NCI-H2227 (cell line): ENCODE data around the gene SLC1A5.
A peak's percentile ranks its signal among the peaks of the same experiment; 100 is the strongest.
"Not testable (repeated sequence)": the region's sequence is repeated elsewhere in the genome, so short reads cannot be mapped to it uniquely, and the experiment has no call there.

ENCODE experiments used
- DNase-seq: peaks from one replicate; lab custom pipeline; 2025; ENCODE audit not compliant: unreplicated experiment; lab: John Stamatoyannopoulos, UW

Gene SLC1A5

DNA sequence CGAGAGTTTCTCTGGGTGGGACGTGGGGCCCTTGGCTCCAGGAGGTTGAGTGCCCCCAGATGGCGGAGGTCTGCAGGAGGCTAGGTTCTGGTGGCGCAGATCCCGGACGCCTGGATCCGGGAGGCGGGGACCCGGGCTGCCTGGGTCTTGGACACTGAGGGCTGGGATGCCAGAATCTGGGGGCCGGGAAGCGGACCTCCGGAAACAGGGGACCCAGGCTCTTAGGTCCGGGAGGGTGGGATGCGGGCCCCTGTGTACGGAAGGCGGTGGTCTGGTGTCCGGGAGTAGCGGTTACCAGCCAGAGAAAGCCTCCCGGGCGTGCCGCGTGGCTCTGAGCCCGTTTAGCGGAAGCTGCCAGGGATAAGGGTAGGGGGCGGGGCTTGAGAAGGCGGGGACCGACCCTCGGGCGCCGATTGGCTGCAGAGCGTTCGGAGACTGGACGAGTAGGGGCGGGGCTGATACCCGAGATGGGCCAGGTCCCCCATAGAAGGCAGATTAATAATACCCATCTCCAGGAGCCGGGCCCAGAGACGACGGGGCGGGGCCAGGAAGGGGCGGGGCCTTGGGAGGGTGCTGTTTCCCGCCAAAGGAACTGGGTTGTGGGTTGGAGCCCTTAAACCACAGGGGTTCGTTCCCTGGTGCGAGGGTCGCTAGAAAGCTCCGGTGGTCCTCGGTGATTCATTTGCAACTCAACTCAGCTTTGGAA lies at the start of gene SLC1A5:
TSS of gene SLC1A5 (minus strand) at position 333 of the 706 bp plus-strand sequence. CDS start 629 bp downstream, outside the sequence.
- peak; percentile 94 for DNase-seq

DNA sequence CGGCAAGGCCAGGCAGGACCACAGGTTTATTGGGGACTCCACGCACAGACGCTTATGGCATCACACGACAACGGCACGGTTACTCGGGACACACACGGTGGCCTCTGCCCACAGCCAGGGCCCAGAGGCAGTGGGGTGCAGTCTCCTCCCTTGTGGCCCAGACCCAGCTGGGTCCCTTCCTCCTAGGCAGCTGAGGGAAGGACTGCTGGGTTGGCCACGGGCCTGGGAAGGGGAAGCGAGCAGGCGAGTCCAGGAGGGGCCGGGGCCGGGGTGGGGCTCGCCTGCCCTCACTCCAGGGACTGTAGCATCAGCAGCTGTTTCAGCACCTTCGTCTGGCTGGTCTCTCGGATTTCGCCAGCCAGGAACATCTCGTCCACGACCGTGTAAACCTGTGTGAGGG lies 49.8 kb upstream of the SLC1A5 start:
- no peak for DNase-seq

DNA sequence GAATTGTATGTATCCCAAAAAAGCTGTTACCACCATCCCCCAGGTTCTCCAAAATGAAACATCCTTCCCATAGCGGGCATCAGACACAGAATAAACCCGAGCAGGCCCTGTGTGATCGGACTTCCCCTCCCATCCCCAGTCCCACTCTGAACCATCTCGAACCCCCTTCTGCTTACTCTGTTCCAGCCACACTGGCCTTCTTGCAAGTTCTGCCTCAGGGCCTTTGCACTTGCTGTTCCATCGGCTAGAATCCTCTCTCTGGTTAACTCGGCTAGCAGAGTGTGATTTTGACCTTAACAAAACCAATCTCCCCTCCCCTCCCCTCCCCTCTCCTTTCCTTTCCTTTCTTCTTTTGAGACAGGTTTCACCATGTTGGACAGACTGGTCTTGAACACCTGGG lies 46.6 kb upstream of the SLC1A5 start:
- DNase-seq: no peak

DNA sequence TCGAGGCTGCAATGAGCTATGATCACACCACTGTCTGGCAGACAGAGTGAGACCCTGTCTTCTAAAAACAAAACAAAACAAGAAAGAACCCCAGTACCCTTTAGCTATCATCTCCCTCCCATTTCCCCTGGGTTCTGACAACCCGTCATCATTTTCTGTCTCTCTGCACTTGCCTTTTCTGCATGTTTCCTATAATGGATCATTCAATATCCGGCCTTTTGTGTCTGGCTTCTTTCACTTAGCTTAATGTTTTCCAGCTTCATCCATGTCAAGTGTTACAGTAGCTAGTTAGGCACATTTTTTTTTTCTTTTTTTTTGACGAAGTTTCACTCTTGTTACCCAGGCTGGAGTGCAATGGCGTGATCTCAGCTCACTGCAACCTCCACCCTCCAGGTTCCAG lies 45.7 kb upstream of the SLC1A5 start:
- DNase-seq: no peak

DNA sequence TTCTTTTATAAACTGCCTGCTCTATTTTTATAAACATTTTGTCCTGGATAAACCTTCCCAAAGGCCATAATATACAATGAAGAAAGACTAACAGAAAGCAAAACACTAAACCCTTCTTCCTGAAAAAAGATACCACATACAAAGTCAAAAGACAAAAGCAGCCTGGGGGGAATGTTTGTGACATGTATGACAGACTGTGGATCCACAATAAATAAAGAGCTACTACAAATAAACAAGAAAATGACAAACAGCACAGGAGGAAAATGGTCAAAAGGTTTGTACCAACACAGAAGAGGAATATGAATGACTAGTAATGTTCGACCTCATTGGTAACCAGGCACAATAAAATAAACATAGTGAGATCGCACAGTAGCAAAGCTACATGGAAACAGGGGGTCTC lies 42.5 kb upstream of the SLC1A5 start:
- no peak for DNase-seq

DNA sequence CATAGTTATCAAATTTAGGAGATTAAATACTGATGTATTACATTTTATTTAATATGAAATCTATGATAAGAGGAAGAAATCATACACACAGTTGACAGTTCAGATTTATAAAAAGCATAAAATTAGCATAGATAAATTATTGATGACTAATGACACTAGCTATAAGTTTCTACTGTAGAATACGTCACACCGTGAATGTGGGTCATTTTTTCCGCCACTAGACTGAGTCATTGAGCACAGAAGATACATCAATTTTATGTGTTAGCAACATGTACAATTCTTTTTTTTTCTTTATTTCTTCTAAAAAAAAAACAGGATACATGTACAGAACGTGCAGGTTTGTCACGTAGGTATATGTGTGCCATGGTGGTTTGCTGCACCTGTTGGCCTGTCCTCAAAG lies 40.1 kb upstream of the SLC1A5 start:
- DNase-seq: no peak

DNA sequence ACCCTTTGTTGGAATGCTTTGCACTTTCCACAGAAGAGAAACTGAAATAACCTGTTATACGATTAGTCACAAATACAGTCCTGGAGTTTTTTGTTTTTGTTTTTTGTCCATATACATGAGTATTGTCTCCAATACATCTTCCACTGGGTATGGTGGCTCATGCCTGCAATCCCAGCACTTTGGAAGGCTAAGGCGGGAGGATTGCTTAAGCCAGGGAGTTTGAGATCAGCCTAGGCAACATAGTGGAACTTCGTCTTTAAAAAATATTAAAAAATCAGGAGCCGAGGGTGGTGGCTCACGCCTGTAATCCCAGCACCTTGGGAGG lies 37.3 kb upstream of the SLC1A5 start:
- DNase-seq: no peak

DNA sequence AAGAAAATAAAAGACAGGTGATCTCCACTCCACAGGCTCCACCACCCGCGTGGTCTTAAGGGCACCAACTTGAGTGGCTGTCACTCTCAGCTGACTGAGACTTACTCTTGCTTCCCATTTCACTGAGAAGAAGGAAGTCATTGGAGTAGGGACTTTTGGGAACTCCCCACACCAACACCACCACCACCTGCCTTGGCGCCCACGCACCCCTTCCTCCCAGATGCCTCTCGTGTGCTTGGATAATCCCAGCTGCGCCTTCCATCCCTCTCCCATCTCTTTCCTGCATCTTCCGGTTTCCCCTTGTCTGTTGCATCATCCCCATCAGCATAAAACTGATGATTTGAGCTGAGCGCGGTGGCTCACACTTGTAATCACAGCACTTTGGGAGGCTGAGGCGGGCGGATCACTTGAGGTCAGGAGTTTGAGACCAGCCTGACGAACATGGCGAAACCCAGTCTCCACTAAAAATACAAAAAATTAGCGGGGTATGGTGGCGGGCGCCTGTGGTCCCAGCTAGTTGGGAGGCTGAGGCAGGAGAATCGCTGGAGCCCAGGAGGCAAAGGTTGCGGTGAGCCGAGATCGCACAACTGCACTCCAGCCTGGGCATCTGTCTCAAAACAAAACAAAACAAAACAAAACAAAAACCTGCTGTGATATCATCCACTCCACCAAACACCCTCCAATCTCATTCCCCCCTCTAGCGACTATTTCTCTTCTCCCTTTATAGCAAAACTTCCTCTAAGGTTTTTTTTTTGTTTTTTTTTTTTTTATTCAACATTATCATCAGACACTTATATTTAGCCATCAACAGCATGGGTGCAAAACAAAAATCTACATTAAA lies 36.7 kb upstream of the SLC1A5 start:
- no peak for DNase-seq

DNA sequence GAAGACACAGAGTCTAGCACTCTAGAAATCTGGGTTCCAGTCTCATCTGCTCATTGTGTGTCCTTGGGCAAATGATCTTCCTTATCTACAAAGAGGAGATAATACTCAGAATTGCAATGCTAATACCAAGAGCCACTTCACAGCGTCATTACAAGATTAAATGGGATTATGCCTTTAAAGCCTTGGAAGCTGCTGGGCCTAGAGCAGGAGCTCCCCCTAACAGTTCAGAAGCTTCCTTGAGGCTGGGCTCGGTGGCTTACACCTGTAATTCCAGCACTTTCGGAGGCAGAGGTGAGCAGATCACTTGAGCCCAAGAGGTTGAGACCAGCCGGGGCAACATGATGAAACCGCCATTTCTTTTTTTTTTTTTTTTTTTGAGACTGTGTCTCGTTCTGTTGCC lies 34.7 kb upstream of the SLC1A5 start:
- no peak for DNase-seq

DNA sequence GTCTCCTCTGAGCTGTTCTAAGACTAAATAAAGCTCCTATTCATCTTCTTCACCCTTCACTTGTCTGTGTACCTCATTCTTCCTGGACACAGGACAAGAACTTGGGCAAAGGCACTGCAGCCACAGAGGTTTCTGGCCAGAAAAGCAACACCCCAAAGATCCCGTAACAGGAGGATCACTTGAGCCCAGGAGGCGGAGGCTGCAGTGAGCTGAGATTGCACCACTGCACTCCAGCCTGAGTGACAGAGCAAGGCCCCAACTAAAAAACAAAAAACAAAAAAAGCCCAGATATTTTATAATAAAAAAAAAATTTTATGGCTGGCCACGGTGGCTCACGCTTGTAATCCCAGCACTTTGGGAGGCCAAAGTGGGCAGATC lies 34.0 kb upstream of the SLC1A5 start:
- DNase-seq: not testable (repeated sequence)

DNA sequence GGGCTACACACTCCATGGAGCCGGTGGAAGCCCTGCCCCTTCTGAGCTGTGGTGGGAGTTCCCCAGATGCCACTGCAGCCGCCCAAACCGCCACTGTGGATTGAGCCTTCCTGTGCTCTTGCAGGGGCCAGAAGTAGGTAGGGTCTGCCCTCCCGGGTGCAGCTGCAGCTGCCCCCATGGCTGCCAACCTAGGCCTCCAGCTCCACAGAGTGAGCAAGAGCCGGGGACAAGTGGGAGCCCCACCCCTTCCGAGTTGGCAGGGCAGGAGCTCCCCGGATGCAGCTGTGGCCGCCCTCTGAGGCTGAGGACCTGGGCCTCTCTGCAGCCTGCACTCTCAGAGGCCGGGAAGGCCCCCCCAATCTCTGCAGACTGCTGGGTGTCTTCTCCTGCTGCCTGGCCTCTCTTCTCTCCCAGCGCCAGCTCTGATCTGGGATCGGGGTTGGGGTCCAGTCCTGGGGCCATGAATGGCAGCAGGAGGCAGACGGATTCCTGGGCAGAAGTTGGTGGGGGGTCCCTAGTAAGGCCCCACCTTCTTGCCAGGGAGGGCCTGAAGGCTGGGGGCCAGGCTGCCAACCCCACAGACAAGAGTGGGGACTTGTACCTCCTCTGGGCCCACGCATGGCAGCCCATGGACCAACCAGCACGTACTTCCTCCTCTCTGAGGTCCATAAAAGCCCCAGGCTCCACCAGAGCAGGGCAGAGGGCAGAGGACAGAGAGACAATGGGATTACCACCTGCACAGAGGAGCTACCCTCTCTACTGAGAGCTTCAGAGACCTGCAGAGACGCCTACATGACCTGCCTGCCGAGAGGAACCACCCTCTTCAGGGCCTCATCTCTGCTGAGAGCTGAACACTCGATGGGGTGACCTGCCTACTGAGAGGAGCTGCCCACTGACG lies 33.4 kb upstream of the SLC1A5 start:
- no peak for DNase-seq

DNA sequence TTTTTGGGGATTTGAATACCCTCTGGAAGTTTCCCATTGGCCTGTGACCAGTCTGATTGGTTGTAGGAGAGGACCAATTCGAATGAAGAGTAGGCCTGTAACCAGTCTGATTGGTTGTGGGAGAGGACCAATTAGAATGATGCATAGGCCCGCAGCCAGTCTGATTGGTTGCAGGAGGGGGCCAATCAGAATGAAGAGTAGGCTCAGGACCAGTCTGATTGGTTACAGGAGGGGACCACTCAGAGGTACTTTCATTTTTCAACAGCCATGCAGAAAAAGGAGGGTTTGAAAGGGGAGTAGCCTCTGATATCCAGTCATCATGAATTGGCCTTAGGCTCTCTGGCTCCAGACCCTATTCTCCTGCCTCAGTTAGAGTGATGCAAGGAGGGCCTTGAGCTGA lies 30.4 kb upstream of the SLC1A5 start:
- DNase-seq: no peak

DNA sequence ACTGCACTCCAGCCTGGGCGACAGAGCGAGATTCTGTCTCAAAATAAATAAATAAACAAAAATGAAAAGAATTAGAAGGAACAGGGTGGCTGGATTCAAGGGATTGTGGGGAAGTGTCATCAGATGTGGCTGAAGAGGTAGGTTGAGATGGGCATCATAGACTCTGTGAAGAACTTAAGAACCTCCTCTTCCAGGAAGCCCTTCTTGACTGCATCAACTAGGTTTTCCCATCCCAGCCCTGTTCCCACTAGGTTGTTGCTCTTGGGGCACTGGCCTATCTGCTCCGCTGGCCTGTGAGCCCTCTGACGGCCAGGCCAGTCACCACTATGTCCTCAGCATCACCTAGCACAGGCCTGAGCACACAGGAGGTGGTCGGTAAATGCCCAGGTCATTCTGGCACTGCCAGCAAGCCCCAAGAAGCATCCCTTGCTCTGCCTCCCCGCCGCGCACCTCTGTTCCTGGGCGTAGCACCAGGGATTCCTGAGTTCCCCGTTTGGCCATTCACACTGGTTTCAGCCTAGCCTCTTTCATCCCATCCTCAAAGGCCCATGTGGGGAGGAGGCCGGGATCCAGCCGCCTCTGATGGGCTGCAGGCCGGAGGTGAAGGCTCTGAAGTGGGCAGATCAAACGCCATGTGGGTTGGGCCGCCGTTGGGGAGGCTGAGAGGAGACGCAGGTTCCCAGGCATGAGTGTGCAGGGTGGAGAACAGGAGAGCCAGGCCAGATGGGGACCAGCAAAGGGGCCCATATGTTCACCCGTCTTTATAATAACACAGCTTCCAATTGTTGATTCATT lies 27.6 kb upstream of the SLC1A5 start:
- no peak for DNase-seq

DNA sequence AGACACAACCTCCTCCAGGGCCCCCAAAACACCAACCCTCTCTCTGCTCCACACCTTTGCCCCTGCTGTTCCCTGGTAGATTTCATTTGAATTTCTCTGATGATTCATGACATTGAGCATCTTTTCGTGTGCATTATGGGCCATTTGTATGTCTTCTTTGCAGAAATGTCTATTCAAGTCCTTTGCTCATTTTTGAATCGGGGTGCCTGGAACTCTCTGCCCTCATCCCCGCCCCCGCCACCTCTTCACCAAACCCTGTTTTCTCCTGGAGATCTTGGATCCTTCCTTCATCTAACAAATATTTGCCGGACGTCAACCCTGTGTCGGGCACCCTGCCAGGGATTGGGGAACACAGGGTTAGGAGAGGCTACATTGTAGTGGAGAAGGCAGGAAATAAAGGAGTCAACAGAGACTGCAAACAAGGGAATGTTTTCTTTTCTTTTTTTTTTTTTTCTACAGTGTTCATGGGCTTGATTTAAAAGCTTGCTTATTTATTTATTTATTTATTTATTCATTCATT lies 25.5 kb upstream of the SLC1A5 start:
- DNase-seq: no peak

DNA sequence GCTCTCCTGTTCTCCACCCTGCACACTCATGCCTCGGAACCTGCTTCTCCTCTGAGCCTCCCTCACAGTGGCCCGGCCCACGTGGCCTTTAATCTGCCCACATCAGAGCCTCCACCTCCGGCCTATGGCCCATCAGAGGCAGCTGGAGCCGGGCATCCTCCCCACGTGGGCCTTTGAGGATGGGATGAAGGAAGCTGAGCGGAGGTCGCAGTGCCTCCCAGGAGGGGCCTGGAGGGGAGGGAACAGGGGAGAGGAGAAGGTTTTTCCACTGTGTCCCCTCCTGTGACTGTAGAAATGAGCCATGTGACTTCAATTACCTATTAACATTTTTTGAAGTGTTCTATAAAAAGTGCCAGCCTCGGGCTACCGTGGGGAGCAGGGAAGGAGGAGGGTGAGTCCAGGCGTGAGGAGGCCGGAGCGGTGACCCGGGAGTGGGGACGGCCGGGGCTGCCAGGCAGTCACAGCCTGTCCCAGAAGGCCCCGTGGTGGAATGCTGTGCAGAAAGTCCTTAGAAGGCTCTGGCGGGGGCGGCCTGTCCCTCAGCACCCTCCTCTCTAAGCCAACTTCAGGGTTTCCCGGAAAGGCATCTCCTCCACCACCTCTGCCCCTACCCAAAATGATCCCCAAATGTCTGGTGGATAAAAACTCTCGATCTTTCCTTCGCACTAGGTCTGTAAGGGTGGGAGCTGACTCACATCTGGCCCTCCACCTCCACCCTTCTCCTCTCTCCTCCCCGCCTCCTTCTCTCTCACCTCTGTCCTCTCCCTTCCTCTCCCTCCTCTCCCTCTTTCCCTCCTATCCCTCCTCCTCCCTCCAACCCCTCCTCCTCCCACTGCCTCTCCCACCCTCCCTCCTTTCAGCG lies 24.8 kb upstream of the SLC1A5 start:
- no peak for DNase-seq

DNA sequence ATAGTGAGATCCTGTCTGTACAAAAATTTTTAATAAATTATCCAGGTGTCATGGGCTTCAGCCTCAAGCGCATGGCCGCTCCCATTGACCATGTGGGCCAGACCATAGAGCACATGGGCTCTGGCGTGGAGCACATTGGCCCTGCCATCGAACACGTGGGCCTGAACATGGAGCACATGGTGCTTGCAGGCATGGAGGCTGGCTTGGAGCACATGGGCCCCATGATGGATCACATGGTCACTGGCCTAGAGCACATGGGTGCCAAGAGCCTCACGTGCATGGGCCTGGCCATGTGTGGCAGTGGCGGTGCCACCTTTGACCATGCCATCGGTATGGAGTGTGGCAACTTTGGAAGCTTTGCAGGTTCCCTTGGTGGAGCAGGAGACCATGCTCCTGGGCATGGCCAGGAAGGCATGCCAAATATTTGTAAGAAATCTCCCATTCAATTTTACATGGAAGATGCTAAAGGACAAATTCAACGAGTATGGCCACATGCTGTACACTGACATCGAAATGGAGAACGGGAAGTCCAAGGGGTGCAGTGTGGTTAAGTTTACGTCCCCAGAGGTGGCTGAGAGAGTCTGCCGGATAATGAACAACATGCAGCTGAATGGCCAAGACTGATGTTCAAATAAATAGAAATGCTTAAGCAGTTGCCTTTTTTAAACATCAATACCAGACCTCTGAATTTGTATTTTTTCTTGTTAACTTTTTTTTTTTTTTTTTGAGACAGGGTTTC lies 21.3 kb upstream of the SLC1A5 start:
- no peak for DNase-seq

DNA sequence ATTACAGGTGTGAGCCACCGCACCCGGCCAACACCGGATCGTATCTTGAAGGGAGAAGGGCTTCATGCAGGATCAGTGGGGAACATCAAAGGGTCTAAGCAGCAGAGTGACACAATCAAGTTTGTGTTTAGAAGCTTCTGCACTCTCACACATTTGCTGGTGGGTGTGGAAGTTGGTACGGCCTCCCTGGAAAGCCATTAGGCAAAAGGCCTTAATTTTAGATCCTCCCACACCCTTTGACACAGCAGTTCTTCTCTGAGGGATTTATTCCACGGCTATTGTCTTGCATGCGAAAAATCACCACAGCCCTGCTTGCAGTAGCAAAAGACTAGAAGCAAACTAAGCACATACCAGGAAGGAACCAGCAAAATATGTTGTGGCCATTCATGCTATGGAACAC lies 18.3 kb upstream of the SLC1A5 start:
- no peak for DNase-seq

DNA sequence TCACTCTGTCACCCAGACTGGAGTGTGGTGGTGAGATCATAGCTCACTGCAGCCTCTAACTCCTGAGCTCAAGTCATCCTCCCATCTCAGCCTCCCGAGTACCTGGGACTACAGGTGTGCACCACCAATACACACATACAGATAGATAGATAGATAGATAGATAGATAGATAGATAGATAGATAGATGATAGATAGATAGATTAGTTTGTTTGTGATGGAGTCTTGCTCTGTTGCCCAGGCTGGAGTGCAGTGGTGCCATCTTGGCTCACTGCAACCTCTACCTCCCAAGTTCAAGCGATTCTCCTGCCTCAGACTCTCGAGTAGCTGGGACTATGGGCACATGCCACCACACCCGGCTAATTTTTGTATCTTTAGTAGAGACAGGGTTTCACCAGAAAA lies 16.0 kb upstream of the SLC1A5 start:
- not testable (repeated sequence) for DNase-seq

DNA sequence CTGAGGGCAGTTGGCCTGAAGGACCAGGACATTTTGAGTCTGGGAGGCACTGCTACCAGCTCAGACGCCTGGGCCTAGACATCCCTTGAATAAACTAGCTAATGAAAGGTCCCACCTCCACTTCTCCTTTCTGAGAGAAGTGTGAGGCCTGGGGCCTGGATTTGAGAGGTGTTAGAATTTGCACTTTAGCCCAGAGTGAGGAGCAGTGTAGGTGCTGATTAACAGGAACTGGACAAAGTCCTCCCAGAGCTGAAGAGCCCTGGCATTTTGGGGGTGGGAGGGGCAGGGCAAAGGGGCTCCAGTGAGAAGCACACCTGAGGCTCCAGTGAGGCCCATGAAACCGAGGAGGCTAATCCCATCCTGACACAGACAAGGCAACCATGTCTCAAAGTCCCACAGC lies 15.2 kb upstream of the SLC1A5 start:
- no peak for DNase-seq
